K562 (cell line): ENCODE data around the gene CCDC175. TPM values are rescaled to one million over a fixed set of nuclear protein-coding genes. Genes with fewer than 3 reads are reported as not detected.

ENCODE experiments used
- ATAC-seq: fragments of 200-7000 bp; cut with Tn5 transposase; 3 replicates; pipeline ENCODE4 v1.9.1; 2020; ENCODE audit warnings: moderate library complexity
- BruUV-seq: library from RNA; stranded (reverse); fragments of 400-500 nt; replicated peaks from 2 replicates; lab custom pipeline; 2021; lab: Mats Ljungman, UMichigan
- CTCF ChIA-PET: fragments of 300-600 bp; formaldehyde crosslinking; extraction: SDS; loops from one replicate; lab custom pipeline; 2021; ENCODE audit warnings: low intra/inter-chr PET ratio; lab: Yijun Ruan, JAX
- POLR2A ChIA-PET: fragments of 300-600, 350-650 bp; sonication (Branson Sonifier 250); formaldehyde crosslinking; extraction: SDS; loops from one replicate; lab custom pipeline; 2021; ENCODE audit warnings: antibody characterized with exemption, inconsistent platforms; lab: Yijun Ruan, JAX
- DNase-seq, 4 experiments: peaks; one replicate each; pipeline versions ENCODE4 v3.0.0 to v3.0.0-alpha.2; 2011 to 2018; ENCODE audit warnings: low spot score in 3 of 4, mixed read lengths in 3 of 4; ENCODE audit errors: extremely low read depth in 1 of 4
- FAIRE-seq: peaks from 2 replicates; lab custom pipeline; 2011; peaks lifted over from hg19 to GRCh38; lab: Jason Lieb, UNC
- H2AFZ ChIP-seq: 2 replicates; pipeline ENCODE4 v1.6.0; 2011; ENCODE audit warnings: low read depth, low read length, control low read depth, inconsistent platforms
- H3K27ac ChIP-seq: fragments of 200-600 bp; 3 replicates; pipeline ENCODE4 v1.8.0; 2011; ENCODE audit warnings: low read depth, mild to moderate bottlenecking, control low read depth, inconsistent platforms, low read length, moderate library complexity, mixed read lengths; ENCODE audit errors: extremely low read depth
- H3K27me3 ChIP-seq, 2 experiments: fragments of 300-600 bp in 1 of 2; 2 replicates in 1 of 2; 3 replicates in 1 of 2; pipeline versions ENCODE4 v1.6.0 to v1.8.0; 2011; ENCODE audit warnings: inconsistent platforms in 2 of 2, low read length in 2 of 2, mild to moderate bottlenecking in 1 of 2, mixed read lengths in 1 of 2, moderate library complexity in 1 of 2; ENCODE audit not compliant: control insufficient read depth in 2 of 2, insufficient read depth in 2 of 2
- H3K36me3 ChIP-seq: fragments of 300-600 bp; 3 replicates; pipeline ENCODE4 v1.8.0; 2011; ENCODE audit warnings: mild to moderate bottlenecking, low read length, inconsistent platforms; ENCODE audit not compliant: control insufficient read depth, insufficient read depth
- H3K4me1 ChIP-seq, 2 experiments: fragments of 200-600 bp in 1 of 2; replicated peaks in 1 of 2; 2 replicates in 1 of 2; 3 replicates in 1 of 2; pipeline versions ENCODE4 v1.5.1 to v1.8.0; 2011; ENCODE audit warnings: inconsistent platforms in 2 of 2, low read length in 2 of 2, mild to moderate bottlenecking in 1 of 2, mixed read lengths in 1 of 2, moderate library complexity in 1 of 2; ENCODE audit not compliant: control insufficient read depth in 2 of 2, insufficient read depth in 2 of 2
- H3K4me2 ChIP-seq: 2 replicates; pipeline ENCODE4 v1.6.1; 2011; ENCODE audit warnings: low read length, control low read depth, inconsistent platforms, mixed read lengths; ENCODE audit not compliant: insufficient read depth
- H3K4me3 ChIP-seq: fragments of 200-600 bp; sonication (generic), shearing (Covaris generic); 2 replicates; pipeline ENCODE4 v1.5.1; 2016; ENCODE audit warnings: control low read depth, inconsistent platforms
- H3K79me2 ChIP-seq: fragments of 200-600 bp; 3 replicates; pipeline ENCODE4 v1.8.0; 2011; ENCODE audit warnings: low read length, inconsistent platforms; ENCODE audit not compliant: control insufficient read depth, insufficient read depth
- H3K9ac ChIP-seq, 2 experiments: 2 replicates each; pipeline versions ENCODE4 v1.6.0 to v1.6.1; 2011; ENCODE audit warnings: low read depth in 2 of 2, low read length in 2 of 2, control low read depth in 1 of 2, inconsistent platforms in 1 of 2, mild to moderate bottlenecking in 1 of 2, mixed read lengths in 1 of 2; ENCODE audit not compliant: insufficient read depth in 1 of 2
- H3K9me1 ChIP-seq: one replicate; pipeline ENCODE4 v1.6.0; 2011; ENCODE audit warnings: inconsistent platforms, mild to moderate bottlenecking, low read length, moderate library complexity; ENCODE audit not compliant: control insufficient read depth, insufficient read depth
- H3K9me3 ChIP-seq: replicated peaks from 2 replicates; pipeline ENCODE4 v1.5.1; 2011; ENCODE audit warnings: low read depth, low read length, inconsistent platforms; ENCODE audit not compliant: control insufficient read depth, insufficient read depth
- H4K20me1 ChIP-seq: replicated peaks from 2 replicates; pipeline ENCODE4 v1.6.1; 2011; ENCODE audit warnings: low read length, inconsistent platforms, mixed read lengths; ENCODE audit not compliant: control insufficient read depth, insufficient read depth
- HMG20B ChIP-seq: fragments of 250-450 bp; sonication (Bioruptor Pico); IDR thresholded peaks from 2 replicates; pipeline ENCODE4 v1.5.0; 2021; ENCODE audit warnings: mild to moderate bottlenecking
- NFIX ChIP-seq: fragments of 250-450 bp; sonication (Bioruptor Pico); IDR thresholded peaks from 2 replicates; pipeline ENCODE4 v1.4.0; 2020; ENCODE audit warnings: low read depth, mild to moderate bottlenecking, moderate library complexity
- PKNOX1 ChIP-seq: fragments of 450-650 bp; IDR thresholded peaks from 2 replicates; pipeline ENCODE4 v1.6.1; 2016
- RREB1 ChIP-seq: fragments of 250-450 bp; sonication (Bioruptor Pico); IDR thresholded peaks from 2 replicates; pipeline ENCODE4 v1.4.0; 2020
- SAP30 ChIP-seq: fragments of 200-600 bp; sonication (generic); IDR thresholded peaks from 2 replicates; pipeline ENCODE4 v1.6.1; 2012; ENCODE audit warnings: borderline replicate concordance, low read depth, mild to moderate bottlenecking, moderate library complexity, low read length, control low read depth, inconsistent platforms; ENCODE audit not compliant: insufficient read depth, poor library complexity, severe bottlenecking
- SRSF1 ChIP-seq: fragments of 200-400 bp; formaldehyde crosslinking; IDR thresholded peaks from 2 replicates; pipeline ENCODE4 v1.6.1; 2017; ENCODE audit warnings: mild to moderate bottlenecking, low read depth, low read length, moderate library complexity
- TAF7 ChIP-seq: fragments of 450-650 bp; IDR thresholded peaks from 2 replicates; pipeline ENCODE4 v1.6.1; 2016; ENCODE audit warnings: missing genetic modification characterization, missing compliant biosample characterization
- ZNF589 ChIP-seq: fragments of 200-800 bp; sonication (Bioruptor generic); IDR thresholded peaks from 2 replicates; pipeline ENCODE4 v1.6.1; 2016; ENCODE audit warnings: low read depth, missing genetic modification characterization, missing compliant biosample characterization
- ZNF592 ChIP-seq: fragments of 450-650 bp; IDR thresholded peaks from 2 replicates; pipeline ENCODE4 v1.6.1; 2017; ENCODE audit warnings: antibody characterized with exemption, mild to moderate bottlenecking
- ZNF830 ChIP-seq: fragments of 250-450 bp; sonication (Bioruptor Pico); IDR thresholded peaks from 2 replicates; pipeline ENCODE4 v1.5.0; 2021; ENCODE audit warnings: mild to moderate bottlenecking
- WGBS: fragments of 100-300 bp; shearing (Covaris generic); methylation state at CpG from one replicate; pipeline ENCODE4 v1.1.6; 2016; ENCODE audit warnings: low coverage, mixed read lengths; ENCODE audit not compliant: insufficient coverage; ENCODE audit errors: missing lambda C conversion rate; 5-methylcytosine and 5-hydroxymethylcytosine counted together
- in situ Hi-C: fragments of 300-500 bp; cut with MboI; formaldehyde crosslinking; loops from 4 replicates; pipeline ENCODE4 v1.15.0; 2018; ENCODE audit warnings: inconsistent platforms, mixed read lengths
- intact Hi-C: fragments of 100-400 bp; cut with micrococcal nuclease; formaldehyde crosslinking; loops from 2 replicates; pipeline ENCODE4 v1.14.2; 2022
- polyA plus RNA-seq, 8 experiments: library from polyadenylated mRNA; depleted of rRNA in 4 of 8; stranded (reverse) in 5 of 8; unstranded in 3 of 8; fragments of >200 nt; fragmentation: Nextera tagmentation in 2 of 8; fragmentation: Illumina TruSeq in 1 of 8; extraction: Ambion mirVana in 2 of 8; extraction: Trizol in 1 of 8; gene quantifications; 2 replicates each; pipeline versions ENCODE4 v1.2.1 to v1.2.3, GENCODE V29; 2011 to 2014; ENCODE audit warnings: inconsistent platforms in 1 of 8, missing spikeins in 1 of 8
- total RNA-seq, 7 experiments: library from RNA; depleted of rRNA in 6 of 7; stranded (reverse); fragments of >200 nt in 6 of 7; fragmentation: Illumina TruSeq in 2 of 7; extraction: Trizol in 2 of 7; gene quantifications; 2 replicates each; pipeline versions ENCODE4 v1.2.1 to v1.2.3, GENCODE V29; 2011 to 2021; ENCODE audit warnings: low replicate concordance in 1 of 7

The CCDC175 gene
- total and polyA plus RNA-seq, 9 of the 15 experiments (the other 6 are each of a cell fraction or from before 2014, with no cell fraction given) = not detected

GRCh38 chr14:59564366-59564765 is 12.2 kb downstream of the CCDC175 start:
- in situ Hi-C loops = no loop called here
- ChIA-PET POLR2A (no interaction called here), CTCF (no interaction called here)
- no TSS peak for BruUV-seq
- FAIRE-seq (no peak), DNase-seq (no peak), ATAC-seq (no peak)
- no peaks in the 10 kb centered on the region for H3K4me1 ChIP-seq
- H2AFZ ChIP-seq = no peak overlapping the region
- H3K27me3 ChIP-seq = no peaks in the 10 kb centered on the region
- no peak overlapping the region for H3K27ac ChIP-seq
- no peaks in the 10 kb centered on the region for H3K9me3 ChIP-seq
- no peaks in the 10 kb centered on the region for H4K20me1 ChIP-seq
- no peak overlapping the region for H3K9ac ChIP-seq
- no peak overlapping the region for H3K4me2 ChIP-seq
- no peaks in the 10 kb centered on the region for H3K9me1 ChIP-seq
- H3K79me2 ChIP-seq = no peaks in the 10 kb centered on the region
- H3K4me3 ChIP-seq = no peak overlapping the region
- TF ChIP-seq PKNOX1 (no peak), SAP30 (no peak), TAF7 (tag) (no peak), ZNF830 (CRISPR knock-in tag) (no peak), HMG20B (CRISPR knock-in tag) (no peak), RREB1 (CRISPR knock-in tag) (no peak), ZNF589 (no peak), ZNF592 (no peak), NFIX (CRISPR knock-in tag) (no peak), SRSF1 (no peak)
- intact Hi-C loops = no loop called here
- H3K36me3 ChIP-seq = no peaks in the 10 kb centered on the region
- WGBS = 0% methylated on average over 2 of the region's 2 CpGs
